Kidney epithelial cell (primary cell): Measurements from ENCODE around the gene PXK. TPM values are rescaled to one million over a fixed set of nuclear protein-coding genes. Genes with fewer than 3 reads are reported as not detected.

ENCODE experiments used
- DNase-seq: peaks from one replicate; pipeline ENCODE4 v3.0.0-alpha.2; 2010; ENCODE audit warnings: low read depth
- H3K27me3 ChIP-seq: 2 replicates; pipeline ENCODE4 v1.6.0; 2011; ENCODE audit warnings: low read length; ENCODE audit not compliant: control insufficient read depth, insufficient read depth
- H3K36me3 ChIP-seq: 2 replicates; pipeline ENCODE4 v1.5.1; 2011; ENCODE audit warnings: low read length; ENCODE audit not compliant: control insufficient read depth, insufficient read depth
- H3K4me3 ChIP-seq: 2 replicates; pipeline ENCODE4 v1.5.1; 2011; ENCODE audit warnings: low read depth, mild to moderate bottlenecking, control low read depth, low read length
- total RNA-seq: library from RNA; depleted of rRNA; stranded (reverse); fragments of >200 nt; gene quantifications from 2 replicates; pipeline ENCODE4 v1.2.3, GENCODE V29; 2015
- TF ChIP-seq, protein P1 (sequence below): IDR thresholded peaks from 2 replicates; pipeline ENCODE4 v1.5.1; 2011; ENCODE audit warnings: mild to moderate bottlenecking, moderate library complexity, low read length, control low read depth, inconsistent platforms; ENCODE audit not compliant: insufficient read depth, poor library complexity, severe bottlenecking

The PXK gene
- total RNA-seq, 1 donor from 2014 or later = 13.2 TPM

- TF ChIP-seq, protein P1, sequence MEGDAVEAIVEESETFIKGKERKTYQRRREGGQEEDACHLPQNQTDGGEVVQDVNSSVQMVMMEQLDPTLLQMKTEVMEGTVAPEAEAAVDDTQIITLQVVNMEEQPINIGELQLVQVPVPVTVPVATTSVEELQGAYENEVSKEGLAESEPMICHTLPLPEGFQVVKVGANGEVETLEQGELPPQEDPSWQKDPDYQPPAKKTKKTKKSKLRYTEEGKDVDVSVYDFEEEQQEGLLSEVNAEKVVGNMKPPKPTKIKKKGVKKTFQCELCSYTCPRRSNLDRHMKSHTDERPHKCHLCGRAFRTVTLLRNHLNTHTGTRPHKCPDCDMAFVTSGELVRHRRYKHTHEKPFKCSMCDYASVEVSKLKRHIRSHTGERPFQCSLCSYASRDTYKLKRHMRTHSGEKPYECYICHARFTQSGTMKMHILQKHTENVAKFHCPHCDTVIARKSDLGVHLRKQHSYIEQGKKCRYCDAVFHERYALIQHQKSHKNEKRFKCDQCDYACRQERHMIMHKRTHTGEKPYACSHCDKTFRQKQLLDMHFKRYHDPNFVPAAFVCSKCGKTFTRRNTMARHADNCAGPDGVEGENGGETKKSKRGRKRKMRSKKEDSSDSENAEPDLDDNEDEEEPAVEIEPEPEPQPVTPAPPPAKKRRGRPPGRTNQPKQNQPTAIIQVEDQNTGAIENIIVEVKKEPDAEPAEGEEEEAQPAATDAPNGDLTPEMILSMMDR = no peak
- Histone ChIP-seq H3K36me3 (peaks cover 1% of the 10 kb centered on the region), H3K4me3 (no peak overlapping the region), H3K27me3 (no peaks in the 10 kb centered on the region)
- no peak for DNase-seq
These were observed 71.7 kb downstream of the PXK start for GRCh38 chr3:58404396-58404795.

GRCh38 chr3:58408906-58409305 is 76.2 kb downstream of the PXK start:
- no peaks in the 10 kb centered on the region for H3K27me3 ChIP-seq
- TF ChIP-seq, protein P1 = no peak
- H3K4me3 ChIP-seq = no peak overlapping the region
- H3K36me3 ChIP-seq = no peaks in the 10 kb centered on the region
- DNase-seq = no peak

DNA sequence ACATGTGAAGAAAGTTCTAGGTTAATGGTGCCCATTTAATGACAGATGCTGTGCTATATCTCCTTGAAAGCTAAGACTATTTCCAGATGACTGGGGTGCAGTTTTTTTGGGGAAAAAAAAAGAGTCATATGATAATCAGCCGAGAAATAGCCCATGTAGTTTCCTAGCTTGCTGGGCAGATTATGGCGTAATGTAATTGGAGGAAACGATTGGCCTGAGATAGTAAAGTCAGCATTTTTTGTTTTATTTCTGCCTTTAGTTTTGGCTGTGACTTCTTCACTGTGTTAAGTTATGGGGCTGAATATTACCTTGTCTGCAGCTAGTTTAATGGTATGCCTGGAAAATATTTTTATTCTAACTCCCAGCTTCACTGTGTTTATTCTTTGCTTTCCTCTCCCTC is 77.0 kb downstream of the PXK start:
- Histone ChIP-seq H3K36me3 (no peaks in the 10 kb centered on the region), H3K4me3 (no peak overlapping the region), H3K27me3 (no peaks in the 10 kb centered on the region)
- TF ChIP-seq, protein P1 = no peak
- no peak for DNase-seq

DNA sequence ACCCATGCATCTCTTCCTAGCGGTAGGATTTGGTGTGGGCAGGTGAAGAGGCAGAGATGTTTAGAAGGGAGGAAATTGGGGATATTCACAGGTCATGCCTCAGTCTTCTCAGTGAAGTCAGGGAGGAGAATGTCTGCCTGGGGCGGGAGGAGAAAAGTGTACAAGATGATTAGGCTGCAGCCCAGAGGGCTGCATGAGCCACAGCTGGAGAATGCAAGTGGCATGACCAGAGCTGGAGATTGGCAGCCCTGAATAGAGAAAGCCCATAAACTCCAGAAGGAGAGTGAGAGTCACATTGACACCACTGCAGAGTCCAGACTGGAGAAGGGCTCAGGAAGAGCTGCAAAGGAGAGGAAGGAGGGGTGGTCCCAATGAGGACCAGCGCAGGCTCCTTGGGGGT is 78.3 kb downstream of the PXK start:
- H3K4me3 ChIP-seq = no peak overlapping the region
- no peaks in the 10 kb centered on the region for H3K36me3 ChIP-seq
- H3K27me3 ChIP-seq = no peaks in the 10 kb centered on the region
- no peak for DNase-seq
- TF ChIP-seq, protein P1 = no peak

GRCh38 chr3:58411851-58412830 is 79.4 kb downstream of the PXK start:
- Histone ChIP-seq H3K36me3 (no peaks in the 10 kb centered on the region), H3K27me3 (no peaks in the 10 kb centered on the region), H3K4me3 (no peak overlapping the region)
- no peak for DNase-seq
- TF ChIP-seq, protein P1 = no peak
